AML-193 (cell line): ENCODE measurements around the gene TMCO4.

Source experiments
- DNase-seq, 2 experiments: peaks; one replicate each; lab custom pipeline; 2025; lab: John Stamatoyannopoulos, UW

TMCO4 gene

DNA sequence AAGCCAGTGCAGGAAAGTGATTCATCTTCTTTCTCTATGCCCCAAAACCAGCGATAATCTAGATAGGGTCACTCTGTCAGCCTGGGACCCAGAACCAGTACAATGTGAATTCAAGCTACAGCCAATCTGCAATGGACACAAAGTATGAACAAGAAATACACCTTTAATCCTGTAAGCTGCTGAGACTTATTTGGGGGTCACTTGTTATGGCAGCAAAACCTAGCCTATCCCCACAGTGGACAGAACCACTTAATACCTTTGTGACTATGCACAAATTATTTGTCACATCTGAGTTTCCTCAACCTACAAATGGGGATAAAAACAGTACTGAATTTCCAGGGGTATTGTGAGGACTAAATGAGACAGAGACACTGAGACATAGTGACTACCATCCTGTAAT, 50.0 kb downstream of the TMCO4 start:
- no peak for DNase-seq

- DNase-seq: no peak
These were observed 52.0 kb downstream of the TMCO4 start for GRCh38 chr1:19747761-19748160.

GRCh38 chr1:19744886-19745285, 54.8 kb downstream of the TMCO4 start:
- no peak for DNase-seq

DNA sequence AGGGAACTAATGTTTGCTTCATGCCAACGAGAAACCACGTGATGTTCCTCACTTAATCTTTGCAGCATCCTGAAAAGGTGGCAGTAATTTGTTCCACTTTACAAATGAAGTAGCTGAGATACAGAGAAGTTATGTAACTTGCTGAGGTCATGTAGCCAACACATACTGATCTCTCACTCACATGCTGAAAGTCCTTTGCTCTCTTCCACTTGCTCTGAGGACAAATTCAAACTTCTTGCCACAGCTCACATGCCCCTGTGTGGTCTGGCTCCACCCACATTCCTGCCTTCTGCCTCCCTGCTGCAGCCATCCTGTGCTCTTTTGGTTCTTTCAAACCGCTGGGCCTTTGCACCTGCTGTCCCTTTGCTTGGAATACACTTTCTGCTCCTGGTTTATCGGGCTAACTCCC, 55.4 kb downstream of the TMCO4 start:
- no peak for DNase-seq

- DNase-seq: no peak
These were observed 55.9 kb downstream of the TMCO4 start for GRCh38 chr1:19743793-19744192.

DNA sequence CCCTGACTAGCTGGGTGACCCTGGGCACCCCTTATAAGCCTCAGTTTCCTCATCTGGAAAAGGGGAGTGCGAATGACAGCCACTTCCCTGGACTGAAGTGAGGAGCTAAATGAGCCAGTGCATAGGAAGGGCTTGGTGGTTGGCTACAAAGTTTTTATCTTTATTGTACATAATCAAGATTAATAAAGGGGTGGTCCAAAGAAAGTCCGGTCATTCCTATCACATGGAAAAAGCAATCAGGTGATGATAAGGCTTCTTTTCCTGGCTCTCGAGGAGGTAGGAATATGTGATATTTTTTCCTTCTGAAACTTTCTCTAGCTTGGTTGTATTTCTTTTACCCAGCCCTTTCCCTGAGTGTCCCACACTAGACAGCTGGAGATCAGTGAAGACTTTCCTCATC, 56.5 kb downstream of the TMCO4 start:
- DNase-seq: no peak

- no peak for DNase-seq
These were observed 60.1 kb downstream of the TMCO4 start for GRCh38 chr1:19739628-19740027.

GRCh38 chr1:19738669-19739068, 61.0 kb downstream of the TMCO4 start:
- no peak for DNase-seq

DNA sequence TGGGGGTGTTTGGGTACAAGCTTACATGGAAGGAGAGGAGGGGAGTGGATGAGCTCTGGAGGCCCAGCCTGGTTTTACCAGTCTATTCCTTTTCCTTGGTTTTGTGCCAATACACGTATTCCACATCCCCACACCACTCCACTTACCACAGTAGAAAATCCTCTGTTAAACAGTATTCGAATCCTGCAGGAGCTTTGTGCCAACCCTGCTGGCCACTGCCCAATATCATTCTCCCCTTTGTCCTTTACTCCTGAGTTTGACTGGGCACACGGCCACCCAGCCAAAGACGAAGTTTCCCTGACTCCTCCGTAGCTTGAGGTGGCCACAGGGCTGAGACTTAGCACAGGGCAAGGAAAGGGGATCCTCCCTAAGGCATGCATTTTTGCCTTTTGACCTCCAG, 61.6 kb downstream of the TMCO4 start:
- no peak for DNase-seq

- no peak for DNase-seq
These were observed 62.5 kb downstream of the TMCO4 start for GRCh38 chr1:19737104-19737825.

- no peak for DNase-seq
These were observed 64.1 kb downstream of the TMCO4 start for GRCh38 chr1:19735440-19736127.

DNA sequence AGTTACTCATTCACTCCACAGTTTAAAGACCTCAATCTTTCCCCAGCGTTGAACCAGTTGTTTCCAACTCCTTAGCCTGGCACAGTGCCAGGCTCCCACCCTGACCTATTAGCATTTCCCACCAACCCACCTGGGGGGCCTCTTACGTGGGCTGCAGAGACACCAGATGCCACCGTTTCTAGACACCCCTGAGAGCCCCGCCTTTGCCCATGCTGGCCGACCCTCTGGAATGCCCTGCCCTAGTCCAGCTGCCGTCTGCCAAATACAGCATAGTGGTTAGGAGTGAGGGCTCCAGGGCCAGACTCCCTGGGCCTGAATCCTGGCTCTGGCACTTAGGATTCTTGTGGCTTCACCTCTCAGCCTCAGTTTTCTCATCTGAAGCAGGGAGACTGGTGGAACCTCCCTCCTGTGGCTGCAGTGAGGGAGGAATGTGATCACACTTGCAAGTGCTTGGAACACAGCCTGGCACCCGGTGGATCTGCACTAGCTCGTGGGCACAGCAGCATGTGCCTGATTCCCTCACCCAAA, 65.2 kb downstream of the TMCO4 start:
- no peak for DNase-seq

DNA sequence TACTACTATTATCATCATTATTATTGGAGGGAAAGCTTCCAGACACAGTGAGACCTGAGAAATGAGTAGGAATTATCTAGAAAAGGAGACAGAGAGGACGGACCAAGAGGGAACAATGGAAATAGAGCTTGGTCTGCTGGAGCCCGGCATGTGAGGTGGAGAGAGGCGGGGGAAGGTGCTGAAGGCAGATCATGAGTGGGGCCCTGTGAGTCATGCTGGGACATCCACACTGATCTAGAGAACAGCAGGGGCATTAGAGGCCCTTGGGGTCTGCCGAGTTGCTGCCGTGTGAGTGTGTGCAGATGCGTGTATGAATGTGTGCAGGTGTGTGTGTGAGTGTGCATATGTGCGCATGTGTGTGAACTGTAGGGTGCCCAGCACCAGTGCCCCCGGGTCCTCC, 65.7 kb downstream of the TMCO4 start:
- DNase-seq: no peak

DNA sequence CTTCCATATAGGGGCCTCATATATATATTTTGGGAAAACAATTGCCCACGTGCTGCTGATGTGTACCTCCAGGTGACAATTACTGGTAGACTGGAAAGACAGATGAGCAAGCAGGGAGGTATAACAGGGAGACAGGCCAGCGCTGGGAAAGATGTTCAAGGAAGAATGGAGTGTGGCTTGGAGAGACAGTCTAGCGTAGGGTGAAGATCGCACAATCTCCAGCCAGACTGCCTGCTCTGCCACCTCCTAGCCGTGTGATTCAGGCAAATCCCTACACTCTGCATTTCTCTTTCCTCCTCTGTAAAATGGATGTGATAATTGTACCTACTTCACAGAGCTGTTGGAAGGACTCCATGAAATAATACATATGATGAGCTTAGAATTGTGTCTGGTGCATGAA, 66.1 kb downstream of the TMCO4 start:
- DNase-seq: no peak

DNA sequence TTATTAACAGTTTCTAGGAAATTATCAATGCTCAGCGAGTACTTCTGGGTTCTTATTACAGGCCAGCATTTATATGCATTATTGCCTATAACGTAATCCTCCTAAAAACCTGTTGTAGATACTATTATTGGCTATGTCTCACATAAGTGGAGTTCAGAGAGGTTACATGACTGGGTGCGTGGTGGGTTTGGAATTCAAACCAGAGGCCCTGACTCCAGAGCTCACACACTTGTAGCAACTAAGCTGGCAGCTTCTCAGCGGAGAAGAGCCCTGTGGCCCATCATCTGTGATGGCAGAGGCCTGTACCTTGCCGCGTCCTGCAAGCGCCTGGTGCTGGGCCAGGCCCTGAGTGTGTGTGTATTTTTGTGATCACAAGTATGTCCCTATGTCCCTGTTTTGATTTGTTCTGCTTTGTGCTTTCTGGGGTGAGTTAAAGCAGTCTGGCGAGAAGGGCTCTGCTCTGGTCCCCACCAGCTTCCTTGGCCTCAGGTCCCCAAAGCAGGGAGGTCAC, 68.3 kb downstream of the TMCO4 start:
- DNase-seq: no peak

GRCh38 chr1:19730793-19731192, 68.9 kb downstream of the TMCO4 start:
- DNase-seq: no peak

- no peak for DNase-seq
These were observed 69.5 kb downstream of the TMCO4 start for GRCh38 chr1:19730232-19730631.

DNA sequence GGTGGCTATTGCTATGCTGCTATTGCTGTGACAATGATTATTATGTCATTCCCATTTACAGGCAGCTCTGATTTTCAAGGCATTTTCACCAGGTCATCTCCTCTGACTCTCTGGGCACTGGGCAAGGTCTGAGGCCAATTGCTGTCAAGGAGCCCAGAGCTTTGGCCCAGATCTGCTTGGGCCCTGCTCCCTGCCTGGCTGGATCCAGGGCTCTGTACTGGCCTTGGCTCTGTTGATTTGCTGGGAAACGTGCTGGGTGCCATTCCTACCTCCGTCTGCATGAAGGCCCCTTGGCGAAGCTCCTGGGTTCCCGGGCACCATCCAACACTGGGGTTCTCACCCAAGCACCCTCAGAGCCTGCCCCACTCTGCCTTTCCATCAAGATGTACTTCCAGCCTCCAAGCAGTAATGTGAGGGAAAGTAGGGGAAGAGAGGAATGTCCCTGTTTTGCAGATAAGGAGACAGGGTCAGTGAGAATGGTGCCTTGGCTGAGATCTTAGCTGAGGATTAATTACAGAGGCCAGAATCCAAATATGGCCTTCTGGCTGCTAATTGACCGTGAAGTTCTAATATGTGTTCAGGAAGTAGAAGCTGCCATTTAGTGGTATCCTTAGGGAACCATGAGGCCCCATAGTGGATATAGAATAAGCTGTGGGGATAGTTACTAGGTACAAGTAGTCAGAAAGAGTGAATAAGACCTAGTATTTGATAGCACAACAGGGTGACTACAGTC, 71.1 kb downstream of the TMCO4 start:
- DNase-seq: no peak

DNA sequence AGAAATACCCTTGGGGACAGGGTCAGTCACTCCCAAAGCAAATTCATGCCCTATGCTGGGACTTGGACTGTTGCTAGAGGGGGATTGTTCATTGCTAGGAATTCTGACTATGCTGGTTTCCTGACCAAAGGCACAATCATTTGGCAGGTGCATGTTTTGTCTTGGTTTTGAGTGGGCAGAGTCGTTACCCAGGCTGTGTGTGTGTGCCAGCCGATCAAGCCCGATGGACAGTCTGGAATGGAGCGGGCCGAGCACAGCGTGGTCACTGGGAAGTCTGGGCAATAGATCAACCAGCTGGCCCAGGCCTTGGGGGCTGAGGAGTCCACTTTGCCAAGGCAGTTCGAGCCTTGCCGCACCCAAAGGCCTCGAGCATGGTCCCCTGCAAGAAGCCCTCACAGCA, 74.1 kb downstream of the TMCO4 start:
- DNase-seq: no peak

DNA sequence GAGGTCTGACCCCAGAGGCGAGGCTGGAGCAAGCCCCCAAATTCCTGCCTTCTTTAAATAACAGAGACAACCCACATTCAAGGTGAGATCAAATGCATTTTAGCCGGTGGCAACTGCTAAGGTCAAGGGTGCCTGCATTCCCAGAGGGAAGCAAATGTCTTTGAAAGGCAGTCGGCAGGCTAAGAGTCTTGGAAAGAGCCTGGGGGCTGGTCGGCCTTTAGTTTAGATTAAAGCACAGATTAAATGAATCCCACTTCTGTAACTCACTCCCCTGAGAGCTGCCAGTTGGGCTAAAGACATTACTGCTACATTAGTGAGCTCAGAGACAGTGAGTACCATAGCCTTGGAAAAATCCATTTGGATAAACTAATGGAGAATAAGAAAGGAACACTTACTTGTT, 75.8 kb downstream of the TMCO4 start:
- no peak for DNase-seq

DNA sequence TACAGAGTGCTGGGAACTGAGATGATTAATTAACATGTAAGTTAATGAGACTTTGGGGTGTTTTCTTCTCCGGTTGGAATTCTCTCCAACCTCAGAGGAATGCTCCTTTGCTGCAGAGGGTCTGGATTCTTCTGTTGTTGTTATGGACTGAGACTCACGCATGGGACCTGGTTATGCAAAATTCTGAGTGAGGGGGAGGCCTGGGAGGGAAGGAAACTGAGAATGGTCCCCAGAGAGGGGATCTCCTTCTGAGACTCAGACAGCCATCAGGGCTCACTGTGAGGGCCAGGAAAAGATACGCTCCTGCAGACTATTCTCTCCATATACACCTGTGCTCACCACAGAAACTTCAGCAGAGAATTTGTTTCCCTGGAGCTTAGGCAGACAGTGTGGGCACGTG, 78.7 kb downstream of the TMCO4 start:
- no peak for DNase-seq

- DNase-seq: no peak
These were observed 79.5 kb downstream of the TMCO4 start for GRCh38 chr1:19720174-19720573.

DNA sequence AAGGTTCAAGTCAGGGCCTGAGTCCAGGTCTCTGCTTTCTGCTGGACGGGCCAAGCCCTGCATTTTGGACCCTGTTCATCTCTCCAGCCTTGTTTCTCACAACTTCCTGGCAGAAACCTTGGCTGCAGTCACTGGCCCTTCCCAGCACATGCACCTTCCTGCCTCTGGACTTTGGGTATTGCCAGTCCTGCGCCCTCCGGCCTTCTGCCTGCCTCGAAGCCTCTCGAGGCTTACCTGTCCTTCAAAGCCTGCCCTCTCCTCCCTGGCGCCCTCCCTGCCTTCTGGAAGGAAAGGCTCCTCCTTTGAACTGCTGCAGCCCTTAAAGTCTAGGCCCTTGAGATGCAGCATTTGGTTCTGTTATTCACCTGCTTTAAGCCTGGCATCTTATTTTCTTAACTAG, 82.2 kb downstream of the TMCO4 start:
- no peak for DNase-seq
